Measurements from ENCODE around the gene CD22.
"Not testable (repeated sequence)": the region's sequence is repeated elsewhere in the genome, so short reads cannot be mapped to it uniquely, and the experiment has no call there.

Gene CD22

GRCh38 chr19:35352448-35353304 is 23.7 kb downstream of the CD22 start:
- DNase-seq (ENCODE audit: insufficient read length), result peak; percentile 68
- peak; percentile 91 for FAIRE-seq
- TF ChIP-seq TAF1 (IDR thresholded peaks at IDR 0.05; ENCODE audit: borderline replicate concordance, low read depth, low read length) (no peak), POLR2A (IDR thresholded peaks at IDR 0.05; ENCODE audit: low read depth, low read length) (0 out of 2 replicates have a peak, but pooled peaks have one; percentile 43), POLR2AphosphoS5 (IDR thresholded peaks at IDR 0.05; ENCODE audit: low read depth, low read length) (no peak)

DNA sequence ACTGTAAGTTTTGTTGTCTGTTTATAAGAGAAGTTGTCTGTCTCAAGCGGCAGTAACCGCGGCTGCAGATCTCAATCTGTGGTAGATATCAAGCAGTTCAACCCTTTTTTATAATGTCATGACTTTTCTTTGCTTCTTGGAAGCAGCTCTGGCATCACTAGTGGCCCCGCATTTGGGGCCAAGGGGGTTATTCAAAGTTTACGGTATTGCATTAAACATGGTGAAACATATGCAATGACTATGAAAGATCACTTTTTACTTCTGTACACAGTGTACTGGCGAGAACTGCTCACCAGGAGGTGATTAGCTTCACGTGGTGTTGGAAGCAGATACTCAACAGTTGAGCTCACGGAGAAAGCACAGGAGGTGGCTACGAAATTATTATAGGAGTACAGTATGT is 24.6 kb downstream of the CD22 start:
- FAIRE-seq, result no peak
- TF ChIP-seq TAF1 (IDR thresholded peaks at IDR 0.05; ENCODE audit: borderline replicate concordance, low read depth, low read length), result no peak
- TF ChIP-seq POLR2A (IDR thresholded peaks at IDR 0.05; ENCODE audit: low read depth, low read length), result no peak
- TF ChIP-seq POLR2AphosphoS5 (IDR thresholded peaks at IDR 0.05; ENCODE audit: low read depth, low read length), result no peak
- DNase-seq (ENCODE audit: insufficient read length), result no peak

- DNase-seq (ENCODE audit: insufficient read length), result no peak
- TF ChIP-seq POLR2A (IDR thresholded peaks at IDR 0.05; ENCODE audit: low read depth, low read length), result no peak
- TF ChIP-seq TAF1 (IDR thresholded peaks at IDR 0.05; ENCODE audit: borderline replicate concordance, low read depth, low read length), result no peak
- no peak for TF ChIP-seq POLR2AphosphoS5 (IDR thresholded peaks at IDR 0.05; ENCODE audit: low read depth, low read length)
- FAIRE-seq, result no peak
Observed at GRCh38 chr19:35354898-35355297, 25.9 kb downstream of the CD22 start.

GRCh38 chr19:35355791-35356460 is 26.9 kb downstream of the CD22 start:
- no peak for TF ChIP-seq POLR2A (IDR thresholded peaks at IDR 0.05; ENCODE audit: low read depth, low read length)
- no peak for TF ChIP-seq POLR2AphosphoS5 (IDR thresholded peaks at IDR 0.05; ENCODE audit: low read depth, low read length)
- TF ChIP-seq TAF1 (IDR thresholded peaks at IDR 0.05; ENCODE audit: borderline replicate concordance, low read depth, low read length), result no peak
- FAIRE-seq, result no peak
- DNase-seq (ENCODE audit: insufficient read length), result no peak

- FAIRE-seq (no peak), DNase-seq (ENCODE audit: insufficient read length) (no peak)
Observed at GRCh38 chr19:35357867-35358573, 29.0 kb downstream of the CD22 start, which contains the start of gene FFAR3. FFAR3 (plus strand) TSS chr19:35358460; CDS start chr19:35358891, 431 bp downstream.

GRCh38 chr19:35358834-35359233 is 29.8 kb downstream of the CD22 start:
- FAIRE-seq, result peak; percentile 14
- not testable (repeated sequence) for DNase-seq (ENCODE audit: insufficient read length)

More at GRCh38 chr19:35357867-35358573, 29.0 kb downstream of the CD22 start, which contains the start of gene FFAR3:
- TF ChIP-seq POLR2A (IDR thresholded peaks at IDR 0.05; ENCODE audit: low read depth, low read length) (no peak), POLR2AphosphoS5 (IDR thresholded peaks at IDR 0.05; ENCODE audit: low read depth, low read length) (no peak), TAF1 (IDR thresholded peaks at IDR 0.05; ENCODE audit: borderline replicate concordance, low read depth, low read length) (no peak)

- not testable (repeated sequence) for DNase-seq (ENCODE audit: insufficient read length)
- peak; percentile 36 for FAIRE-seq
Observed at GRCh38 chr19:35359395-35359794, 30.4 kb downstream of the CD22 start.

GRCh38 chr19:35360081-35360480 is 31.1 kb downstream of the CD22 start:
- FAIRE-seq; DNase-seq (ENCODE audit: insufficient read length): not testable (repeated sequence)

DNA sequence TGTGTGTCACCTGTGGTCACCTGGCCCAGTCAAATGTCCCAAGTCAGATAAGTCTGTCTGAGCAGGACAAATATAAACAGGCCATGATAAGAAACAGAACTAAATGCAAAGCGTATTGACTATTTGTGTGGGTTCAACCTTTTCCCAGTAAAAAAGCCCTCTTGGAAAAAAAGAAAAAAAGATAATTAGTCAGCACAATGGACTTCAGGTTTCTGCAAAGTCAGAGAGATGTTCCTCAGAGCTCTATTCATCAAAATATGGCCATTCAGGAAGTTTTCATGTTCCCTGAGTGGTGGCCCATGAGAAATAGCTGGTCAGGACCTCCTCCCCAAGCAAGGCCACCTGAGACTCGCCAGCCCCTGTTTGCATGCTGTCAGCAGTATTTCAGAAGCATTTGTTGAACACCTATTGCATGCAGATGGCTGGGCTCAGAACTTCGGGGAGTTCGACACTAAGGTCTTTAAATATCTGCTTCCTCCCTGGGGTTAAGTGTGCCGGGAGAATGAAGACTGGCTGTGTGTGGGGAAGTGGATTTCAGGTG is 32.0 kb downstream of the CD22 start:
- TF ChIP-seq POLR2AphosphoS5 (IDR thresholded peaks at IDR 0.05; ENCODE audit: low read depth, low read length) (no peak), TAF1 (IDR thresholded peaks at IDR 0.05; ENCODE audit: borderline replicate concordance, low read depth, low read length) (no peak), POLR2A (IDR thresholded peaks at IDR 0.05; ENCODE audit: low read depth, low read length) (no peak)
- FAIRE-seq, result no peak
- no peak for DNase-seq (ENCODE audit: insufficient read length)

DNA sequence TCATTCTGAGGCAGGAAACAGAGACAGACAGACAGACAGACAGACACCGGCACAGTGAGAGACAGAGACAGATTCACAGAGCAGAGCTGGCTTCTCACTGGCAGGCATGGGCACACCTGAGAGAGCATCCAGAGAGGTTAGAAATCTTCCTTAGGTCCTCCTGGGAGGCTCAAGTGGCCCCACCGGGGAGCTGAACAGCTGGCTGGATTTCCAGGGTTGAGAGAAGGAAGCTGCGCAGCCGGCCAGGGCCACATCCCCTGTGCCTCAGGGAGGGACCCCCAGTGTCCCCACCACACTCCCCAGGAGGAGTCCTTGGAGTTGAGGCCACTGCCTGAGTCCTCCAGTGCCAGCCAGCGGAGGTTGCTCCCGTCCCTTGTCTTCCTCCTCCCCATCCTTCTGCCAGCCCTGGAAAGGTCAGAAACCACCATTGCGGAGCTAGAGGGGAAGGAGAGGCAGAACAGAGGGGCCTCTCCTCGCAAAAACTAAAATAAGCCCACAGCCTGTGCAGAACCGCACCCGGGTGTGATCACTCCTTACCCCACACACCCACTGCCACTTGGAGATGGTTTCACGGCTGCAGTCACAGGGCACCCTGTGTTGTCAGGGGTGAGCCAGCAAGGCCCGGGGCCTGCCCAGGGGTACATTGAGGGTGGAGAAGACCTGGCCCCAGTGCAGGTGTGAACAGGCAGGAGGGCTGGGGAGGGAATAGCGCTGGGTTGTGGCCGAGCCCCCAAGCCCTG is 33.4 kb downstream of the CD22 start:
- TF ChIP-seq POLR2AphosphoS5 (IDR thresholded peaks at IDR 0.05; ENCODE audit: low read depth, low read length) (no peak), TAF1 (IDR thresholded peaks at IDR 0.05; ENCODE audit: borderline replicate concordance, low read depth, low read length) (no peak), POLR2A (IDR thresholded peaks at IDR 0.05; ENCODE audit: low read depth, low read length) (no peak)
- no peak for FAIRE-seq
- no peak for DNase-seq (ENCODE audit: insufficient read length)

DNA sequence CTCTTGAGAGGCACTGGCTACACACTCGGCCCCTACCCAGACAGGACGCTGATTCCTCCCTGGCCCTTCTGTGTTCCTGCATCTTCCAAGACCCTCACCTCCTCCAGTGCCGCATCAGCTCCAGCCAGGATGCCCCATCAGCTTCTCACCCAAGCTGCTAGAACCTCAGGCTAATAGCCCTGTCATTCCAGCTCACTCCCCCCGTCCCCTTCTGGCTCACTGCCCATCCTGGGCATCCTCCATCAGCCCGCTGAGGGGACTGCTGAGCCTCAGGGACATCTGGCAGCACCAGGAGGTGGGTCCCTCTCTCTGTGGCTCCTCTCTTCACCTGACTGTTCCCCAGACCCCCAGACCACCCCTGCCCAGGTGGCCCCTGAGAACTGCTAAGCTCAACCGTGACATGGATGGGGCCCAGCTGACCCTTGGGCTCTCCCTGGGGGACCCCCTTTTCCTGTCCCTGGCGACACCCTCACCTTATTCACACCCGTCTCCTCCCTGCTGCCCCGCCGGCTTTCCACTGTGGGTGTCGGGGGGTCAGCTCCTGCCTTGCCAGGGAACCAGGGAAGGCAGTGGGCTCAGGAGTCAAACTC is 34.1 kb downstream of the CD22 start:
- no peak for TF ChIP-seq TAF1 (IDR thresholded peaks at IDR 0.05; ENCODE audit: borderline replicate concordance, low read depth, low read length)
- no peak for TF ChIP-seq POLR2AphosphoS5 (IDR thresholded peaks at IDR 0.05; ENCODE audit: low read depth, low read length)
- no peak for TF ChIP-seq POLR2A (IDR thresholded peaks at IDR 0.05; ENCODE audit: low read depth, low read length)
- peak; percentile 9 for FAIRE-seq
- no peak for DNase-seq (ENCODE audit: insufficient read length)
